HepG2 (cell line): Measurements from ENCODE around the gene ZBTB22. TPM values are rescaled to one million over a fixed set of nuclear protein-coding genes. Genes with fewer than 3 reads are reported as not detected.

Source experiments
- ELF4 ChIP-seq: sonication (generic); formaldehyde crosslinking; IDR thresholded peaks from 2 replicates; pipeline ENCODE4 v1.5.0; 2020; ENCODE audit warnings: missing genetic modification reagents, mild to moderate bottlenecking, moderate library complexity, borderline replicate concordance
- FOSL2 ChIP-seq: sonication (generic); formaldehyde crosslinking; IDR thresholded peaks from 2 replicates; pipeline ENCODE4 v1.4.0; 2020; ENCODE audit warnings: missing genetic modification reagents
- HDAC6 ChIP-seq: fragments of 200-600 bp; sonication (generic); IDR thresholded peaks from 2 replicates; pipeline ENCODE4 v1.7.0; 2017; ENCODE audit warnings: mild to moderate bottlenecking, antibody characterized with exemption, low read length, low read depth
- HIC2 ChIP-seq: sonication (generic); formaldehyde crosslinking; IDR thresholded peaks from 2 replicates; pipeline ENCODE4 v1.9.0; 2022; ENCODE audit warnings: low read depth, missing genetic modification reagents
- HNRNPH1 ChIP-seq: fragments of 200-400 bp; formaldehyde crosslinking; optimal IDR thresholded peaks from 2 replicates; pipeline ENCODE3; 2017; ENCODE audit warnings: mild to moderate bottlenecking, low read depth, low read length
- KIAA2018 ChIP-seq: sonication (generic); formaldehyde crosslinking; IDR thresholded peaks from 2 replicates; pipeline ENCODE4 v1.5.0; 2020; ENCODE audit warnings: mild to moderate bottlenecking, missing genetic modification reagents, borderline replicate concordance
- POLR2AphosphoS2 ChIP-seq: IDR thresholded peaks from 2 replicates; pipeline ENCODE4 v1.6.1; 2011; ENCODE audit warnings: low read depth, low read length, improper control_type of control experiment
- RXRA ChIP-seq: sonication (generic); formaldehyde crosslinking; IDR thresholded peaks from 2 replicates; pipeline ENCODE4 v1.5.1; 2020; ENCODE audit warnings: missing genetic modification reagents
- U2AF2 ChIP-seq: fragments of 200-400 bp; formaldehyde crosslinking; IDR thresholded peaks from 2 replicates; pipeline ENCODE4 v1.6.1; 2017; ENCODE audit warnings: low read depth, mild to moderate bottlenecking, low read length
- ZBTB33 ChIP-seq: sonication (generic); formaldehyde crosslinking; IDR thresholded peaks from 2 replicates; pipeline ENCODE4 v1.4.0; 2020; ENCODE audit warnings: missing genetic modification reagents
- ZEB1 ChIP-seq: IDR thresholded peaks from 2 replicates; pipeline ENCODE4 v1.6.1; 2012; ENCODE audit warnings: mild to moderate bottlenecking, low read depth, inconsistent platforms; ENCODE audit not compliant: insufficient replicate concordance
- polyA plus RNA-seq, 8 experiments: library from polyadenylated mRNA; depleted of rRNA in 3 of 8; stranded (reverse) in 7 of 8; unstranded in 1 of 8; fragments of >200 nt; fragmentation: Illumina TruSeq in 4 of 8; extraction: Trizol in 4 of 8; gene quantifications; 2 replicates each; pipeline versions ENCODE4 v1.2.1 to v1.2.3, GENCODE V29; 2011 to 2016; ENCODE audit warnings: low read depth in 4 of 8, missing spikeins in 1 of 8, mixed read lengths in 1 of 8; ENCODE audit not compliant: insufficient read depth in 1 of 8
- total RNA-seq, 5 experiments: library from RNA; depleted of rRNA; stranded (reverse); fragments of >200 nt; fragmentation: Illumina TruSeq; extraction: Trizol; gene quantifications; 2 replicates each; pipeline ENCODE4 v1.2.3, GENCODE V29; 2016; ENCODE audit warnings: low read depth in 1 of 5
- TF ChIP-seq, protein P1 (sequence below): fragments of 450-650 bp; IDR thresholded peaks from 2 replicates; pipeline ENCODE4 v1.6.1; 2017; ENCODE audit warnings: mild to moderate bottlenecking

The ZBTB22 gene
- total and polyA plus RNA-seq, 2 of the 13 experiments (the other 11 are each of a cell fraction or from before 2014, with no cell fraction given): 8.0 to 10.6 TPM

- TF ChIP-seq KIAA2018 (CRISPR knock-in tag) (peak; percentile 84; the same call in 1 of the 2 replicates), HIC2 (CRISPR knock-in tag) (no peak), ELF4 (CRISPR knock-in tag) (peak; percentile 90), FOSL2 (peak; percentile 42), RXRA (CRISPR knock-in tag) (peak; percentile 50), ZEB1 (peak; percentile 64), HDAC6 (no peak), ZBTB33 (no peak), U2AF2 (no peak), HNRNPH1 (no peak), POLR2AphosphoS2 (0 out of 2 replicates have a peak, but pooled peaks have one; percentile 38)
- TF ChIP-seq, protein P1, sequence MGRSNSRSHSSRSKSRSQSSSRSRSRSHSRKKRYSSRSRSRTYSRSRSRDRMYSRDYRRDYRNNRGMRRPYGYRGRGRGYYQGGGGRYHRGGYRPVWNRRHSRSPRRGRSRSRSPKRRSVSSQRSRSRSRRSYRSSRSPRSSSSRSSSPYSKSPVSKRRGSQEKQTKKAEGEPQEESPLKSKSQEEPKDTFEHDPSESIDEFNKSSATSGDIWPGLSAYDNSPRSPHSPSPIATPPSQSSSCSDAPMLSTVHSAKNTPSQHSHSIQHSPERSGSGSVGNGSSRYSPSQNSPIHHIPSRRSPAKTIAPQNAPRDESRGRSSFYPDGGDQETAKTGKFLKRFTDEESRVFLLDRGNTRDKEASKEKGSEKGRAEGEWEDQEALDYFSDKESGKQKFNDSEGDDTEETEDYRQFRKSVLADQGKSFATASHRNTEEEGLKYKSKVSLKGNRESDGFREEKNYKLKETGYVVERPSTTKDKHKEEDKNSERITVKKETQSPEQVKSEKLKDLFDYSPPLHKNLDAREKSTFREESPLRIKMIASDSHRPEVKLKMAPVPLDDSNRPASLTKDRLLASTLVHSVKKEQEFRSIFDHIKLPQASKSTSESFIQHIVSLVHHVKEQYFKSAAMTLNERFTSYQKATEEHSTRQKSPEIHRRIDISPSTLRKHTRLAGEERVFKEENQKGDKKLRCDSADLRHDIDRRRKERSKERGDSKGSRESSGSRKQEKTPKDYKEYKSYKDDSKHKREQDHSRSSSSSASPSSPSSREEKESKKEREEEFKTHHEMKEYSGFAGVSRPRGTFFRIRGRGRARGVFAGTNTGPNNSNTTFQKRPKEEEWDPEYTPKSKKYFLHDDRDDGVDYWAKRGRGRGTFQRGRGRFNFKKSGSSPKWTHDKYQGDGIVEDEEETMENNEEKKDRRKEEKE: no peak
These were observed 18.2 kb downstream of the ZBTB22 start (continued) for GRCh38 chr6:33299237-33299944.
